Adipocyte (in vitro differentiated cells): ENCODE measurements around the gene IL12RB2.

Source experiments
- DNase-seq: peaks from one replicate; pipeline ENCODE4 v3.0.0-alpha.2; 2015; ENCODE audit warnings: low read depth
- H3K27me3 ChIP-seq: replicated peaks from 2 replicates; pipeline ENCODE4 v1.7.0; 2013; ENCODE audit warnings: mild to moderate bottlenecking, low read length, moderate library complexity; ENCODE audit not compliant: control insufficient read depth, insufficient read depth
- H3K36me3 ChIP-seq: 2 replicates; pipeline ENCODE4 v1.7.0; 2013; ENCODE audit warnings: low read length, mild to moderate bottlenecking, moderate library complexity; ENCODE audit not compliant: control insufficient read depth, insufficient read depth, severe bottlenecking
- H3K4me1 ChIP-seq: 2 replicates; pipeline ENCODE4 v1.7.0; 2013; ENCODE audit warnings: mild to moderate bottlenecking, low read length, moderate library complexity; ENCODE audit not compliant: control insufficient read depth, insufficient read depth
- H3K4me3 ChIP-seq: 2 replicates; pipeline ENCODE4 v1.7.0; 2013; ENCODE audit warnings: mild to moderate bottlenecking, low read length, moderate library complexity
- H3K9ac ChIP-seq: 2 replicates; pipeline ENCODE4 v1.7.0; 2013; ENCODE audit warnings: mild to moderate bottlenecking, low read length, moderate library complexity
- H3K9me3 ChIP-seq: 2 replicates; pipeline ENCODE4 v1.7.0; 2013; ENCODE audit warnings: mild to moderate bottlenecking, low read length, moderate library complexity; ENCODE audit not compliant: control insufficient read depth

Gene IL12RB2

GRCh38 chr1:67335411-67335810, 27.7 kb downstream of the IL12RB2 start:
- Histone ChIP-seq H3K4me3 (no peak overlapping the region), H3K9me3 (no peaks in the 10 kb centered on the region), H3K4me1 (peaks cover 35% of the 10 kb centered on the region), H3K36me3 (no peaks in the 10 kb centered on the region), H3K27me3 (no peaks in the 10 kb centered on the region), H3K9ac (no peak overlapping the region)
- no peak for DNase-seq

- H3K4me3 ChIP-seq, result no peak overlapping the region
- no peaks in the 10 kb centered on the region for H3K9me3 ChIP-seq
- H3K27me3 ChIP-seq, result no peaks in the 10 kb centered on the region
- H3K4me1 ChIP-seq, result peaks cover 31% of the 10 kb centered on the region
- no peaks in the 10 kb centered on the region for H3K36me3 ChIP-seq
- H3K9ac ChIP-seq, result no peak overlapping the region
- no peak for DNase-seq
Measured at GRCh38 chr1:67336157-67336556, 28.5 kb downstream of the IL12RB2 start.

GRCh38 chr1:67336783-67337182, 29.1 kb downstream of the IL12RB2 start:
- H3K9me3 ChIP-seq, result no peaks in the 10 kb centered on the region
- H3K4me3 ChIP-seq, result no peak overlapping the region
- no peak for DNase-seq

GRCh38 chr1:67338642-67339041, 31.0 kb downstream of the IL12RB2 start:
- Histone ChIP-seq H3K4me3 (no peak overlapping the region), H3K4me1 (peaks cover 29% of the 10 kb centered on the region), H3K9ac (no peak overlapping the region), H3K36me3 (no peaks in the 10 kb centered on the region), H3K9me3 (no peaks in the 10 kb centered on the region), H3K27me3 (no peaks in the 10 kb centered on the region)
- no peak for DNase-seq

More at GRCh38 chr1:67336783-67337182, 29.1 kb downstream of the IL12RB2 start:
- Histone ChIP-seq H3K36me3 (no peaks in the 10 kb centered on the region), H3K27me3 (no peaks in the 10 kb centered on the region), H3K4me1 (peaks cover 29% of the 10 kb centered on the region), H3K9ac (no peak overlapping the region)

- Histone ChIP-seq H3K27me3 (no peaks in the 10 kb centered on the region), H3K4me1 (peaks cover 29% of the 10 kb centered on the region), H3K9me3 (no peaks in the 10 kb centered on the region), H3K9ac (peak overlapping the region; percentile 21), H3K36me3 (no peaks in the 10 kb centered on the region), H3K4me3 (peak overlapping the region; percentile 62)
- DNase-seq, result peak; percentile 75
Measured at GRCh38 chr1:67339623-67340343, 32.1 kb downstream of the IL12RB2 start.

- H3K36me3 ChIP-seq, result no peaks in the 10 kb centered on the region
- no peak for DNase-seq
- no peak overlapping the region for H3K9ac ChIP-seq
- no peaks in the 10 kb centered on the region for H3K27me3 ChIP-seq
- no peaks in the 10 kb centered on the region for H3K9me3 ChIP-seq
- no peak overlapping the region for H3K4me3 ChIP-seq
- H3K4me1 ChIP-seq, result peaks cover 21% of the 10 kb centered on the region
Measured at GRCh38 chr1:67342076-67342890, 34.6 kb downstream of the IL12RB2 start.

GRCh38 chr1:67345556-67345955, 37.9 kb downstream of the IL12RB2 start:
- peak overlapping the region; percentile 37 for H3K9ac ChIP-seq
- H3K4me1 ChIP-seq, result peaks cover 10% of the 10 kb centered on the region
- no peak overlapping the region for H3K4me3 ChIP-seq
- no peak for DNase-seq
- no peaks in the 10 kb centered on the region for H3K36me3 ChIP-seq
- H3K27me3 ChIP-seq, result no peaks in the 10 kb centered on the region
- no peaks in the 10 kb centered on the region for H3K9me3 ChIP-seq

DNA sequence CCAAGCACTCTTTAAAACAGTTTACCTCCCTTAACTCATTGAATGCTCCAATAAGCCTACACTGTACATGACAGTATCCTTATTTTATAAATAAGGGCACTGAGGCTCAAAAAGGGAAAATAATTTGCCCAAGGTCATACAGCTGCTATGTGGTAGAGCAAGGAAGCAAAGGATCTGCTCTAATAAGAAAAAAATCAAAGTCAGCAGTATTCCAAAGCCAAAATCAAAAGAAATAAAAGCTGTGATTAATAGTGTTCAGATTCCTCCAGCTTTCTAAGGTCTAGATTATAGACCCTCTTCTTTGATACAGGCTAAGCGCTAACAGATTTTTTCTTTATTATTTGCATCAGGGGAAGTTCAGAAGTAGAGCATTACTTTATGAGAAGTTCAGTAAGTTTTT, 39.3 kb downstream of the IL12RB2 start:
- no peaks in the 10 kb centered on the region for H3K9me3 ChIP-seq
- H3K36me3 ChIP-seq, result no peaks in the 10 kb centered on the region
- H3K9ac ChIP-seq, result no peak overlapping the region

GRCh38 chr1:67347688-67348472, 40.2 kb downstream of the IL12RB2 start:
- peak overlapping the region; percentile 63 for H3K4me3 ChIP-seq
- no peaks in the 10 kb centered on the region for H3K9me3 ChIP-seq
- peaks cover 12% of the 10 kb centered on the region for H3K4me1 ChIP-seq
- peak overlapping the region; percentile 26 for H3K9ac ChIP-seq
- no peaks in the 10 kb centered on the region for H3K27me3 ChIP-seq
- DNase-seq, result peak; percentile 87
- no peaks in the 10 kb centered on the region for H3K36me3 ChIP-seq

More for the DNA sequence above, 39.3 kb downstream of the IL12RB2 start:
- H3K4me3 ChIP-seq, result no peak overlapping the region
- DNase-seq, result no peak
- peaks cover 10% of the 10 kb centered on the region for H3K4me1 ChIP-seq
- H3K27me3 ChIP-seq, result no peaks in the 10 kb centered on the region

GRCh38 chr1:67348586-67349252, 41.0 kb downstream of the IL12RB2 start:
- no peaks in the 10 kb centered on the region for H3K27me3 ChIP-seq
- H3K9ac ChIP-seq, result peak overlapping the region; percentile 26
- H3K9me3 ChIP-seq, result no peaks in the 10 kb centered on the region
- peaks cover 12% of the 10 kb centered on the region for H3K4me1 ChIP-seq
- H3K4me3 ChIP-seq, result no peak overlapping the region
- H3K36me3 ChIP-seq, result no peaks in the 10 kb centered on the region
- no peak for DNase-seq
